Keratinocyte (primary cell): ENCODE data around the gene ZNF668. TPM values are rescaled to one million over a fixed set of nuclear protein-coding genes. Genes with fewer than 3 reads are reported as not detected.

Experiments
- DNase-seq: peaks from one replicate; pipeline ENCODE4 v3.0.0-alpha.2; 2011; ENCODE audit warnings: low read depth, missing footprints, low spot score
- FAIRE-seq: peaks from 2 replicates; lab custom pipeline; 2011; peaks lifted over from hg19 to GRCh38; lab: Jason Lieb, UNC
- H2AFZ ChIP-seq: 2 replicates; pipeline ENCODE4 v1.6.0; 2012; ENCODE audit warnings: low read length, control low read depth, inconsistent platforms; ENCODE audit not compliant: control insufficient read depth
- H3K27ac ChIP-seq: 2 replicates; pipeline ENCODE4 v1.5.1; 2011; ENCODE audit warnings: low read length; ENCODE audit not compliant: control insufficient read depth, insufficient read depth
- H3K27me3 ChIP-seq: 3 replicates; pipeline ENCODE4 v1.6.0; 2011; ENCODE audit warnings: low read length; ENCODE audit not compliant: control insufficient read depth, insufficient read depth; ENCODE audit errors: extremely low read depth
- H3K36me3 ChIP-seq, 2 experiments: 2 replicates in 1 of 2; 3 replicates in 1 of 2; pipeline ENCODE4 v1.5.1; 2011; ENCODE audit warnings: low read length in 2 of 2, mild to moderate bottlenecking in 1 of 2; ENCODE audit not compliant: control insufficient read depth in 2 of 2, insufficient read depth in 2 of 2; ENCODE audit errors: extremely low read depth in 1 of 2
- H3K4me1 ChIP-seq: 3 replicates; pipeline ENCODE4 v1.5.1; 2011; ENCODE audit warnings: low read length; ENCODE audit not compliant: control insufficient read depth, insufficient read depth; ENCODE audit errors: extremely low read depth
- H3K4me2 ChIP-seq: 3 replicates; pipeline ENCODE4 v1.6.0; 2011; ENCODE audit warnings: low read depth, low read length; ENCODE audit not compliant: control insufficient read depth, insufficient read depth; ENCODE audit errors: extremely low read depth
- H3K4me3 ChIP-seq, 3 experiments: fragments of 200-600 bp in 1 of 3; sonication (generic) in 1 of 3; 2 replicates in 2 of 3; 3 replicates in 1 of 3; pipeline ENCODE4 v1.5.1; 2011 to 2016; ENCODE audit warnings: low read length in 3 of 3, mild to moderate bottlenecking in 3 of 3, control low read depth in 2 of 3, inconsistent platforms in 1 of 3, low read depth in 1 of 3, mixed read lengths in 1 of 3, mixed run types in 1 of 3, moderate library complexity in 1 of 3; ENCODE audit not compliant: control insufficient read depth in 2 of 3, insufficient read depth in 2 of 3; ENCODE audit errors: extremely low read depth in 1 of 3
- H3K79me2 ChIP-seq: 2 replicates; pipeline ENCODE4 v1.6.0; 2012; ENCODE audit warnings: low read length; ENCODE audit not compliant: control insufficient read depth, insufficient read depth
- H3K9ac ChIP-seq: 3 replicates; pipeline ENCODE4 v1.6.0; 2011; ENCODE audit warnings: low read length; ENCODE audit not compliant: control insufficient read depth, insufficient read depth; ENCODE audit errors: extremely low read depth
- H3K9me1 ChIP-seq: 3 replicates; pipeline ENCODE4 v1.6.0; 2011; ENCODE audit warnings: low read length; ENCODE audit not compliant: control insufficient read depth, insufficient read depth; ENCODE audit errors: extremely low read depth
- H3K9me3 ChIP-seq: 2 replicates; pipeline ENCODE4 v1.5.1; 2012; ENCODE audit warnings: low read depth, low read length; ENCODE audit not compliant: control insufficient read depth
- H4K20me1 ChIP-seq: 3 replicates; pipeline ENCODE4 v1.6.0; 2011; ENCODE audit warnings: low read length; ENCODE audit not compliant: control insufficient read depth, insufficient read depth; ENCODE audit errors: extremely low read depth
- CTCF ChIP-seq, 3 experiments: IDR thresholded peaks in 1 of 3; conservative IDR thresholded peaks in 1 of 3; optimal IDR thresholded peaks in 1 of 3; 2 replicates in 2 of 3; 3 replicates in 1 of 3; pipeline versions ENCODE3 to v1.5.1; 2011; ENCODE audit warnings: low read length in 3 of 3, mild to moderate bottlenecking in 3 of 3, moderate library complexity in 2 of 3, control low read depth in 1 of 3, inconsistent platforms in 1 of 3; ENCODE audit not compliant: insufficient read depth in 2 of 3; ENCODE audit errors: extremely low read depth in 1 of 3
- EZH2 ChIP-seq: IDR thresholded peaks from one replicate; pipeline ENCODE4 v1.6.1; 2012; ENCODE audit warnings: inconsistent platforms, mild to moderate bottlenecking, low read length, moderate library complexity
- dilution Hi-C: fragments of 300-500 bp; cut with MboI; formaldehyde crosslinking; loops from one replicate; pipeline ENCODE4 v1.7.0; 2020; ENCODE audit warnings: low sequenced_read_pairs; ENCODE audit not compliant: extremely low pct_ligation_motif_present
- polyA plus RNA-seq, 5 experiments: library from polyadenylated mRNA; depleted of rRNA in 3 of 5; stranded (reverse) in 3 of 5; stranded (forward) in 1 of 5; unstranded in 1 of 5; fragments of >200 nt; gene quantifications; 1 replicate in 1 of 5; 2 replicates in 3 of 5; 3 replicates in 1 of 5; pipeline versions ENCODE4 v1.2.1 to v1.2.3, GENCODE V29; 2011 to 2012; ENCODE audit warnings: missing spikeins in 2 of 5, low read depth in 1 of 5, low replicate concordance in 1 of 5

ZNF668 gene
- polyA plus RNA-seq, 1 donor (not counting 4 experiments of a cell fraction or from before 2014, with no cell fraction given): 5.5 TPM

- H3K4me3 ChIP-seq: no peak overlapping the region
- no peaks in the 10 kb centered on the region for H3K27me3 ChIP-seq
- dilution Hi-C loops: no loop called here
- H4K20me1 ChIP-seq: no peaks in the 10 kb centered on the region
- H3K9me1 ChIP-seq: no peaks in the 10 kb centered on the region
- FAIRE-seq: no peak
- peaks cover 37% of the 10 kb centered on the region for H3K79me2 ChIP-seq
- no peak overlapping the region for H3K27ac ChIP-seq
- no peak for DNase-seq
- no peaks in the 10 kb centered on the region for H3K9me3 ChIP-seq
- H2AFZ ChIP-seq: no peak overlapping the region
- H3K4me2 ChIP-seq: no peak overlapping the region
- peaks cover 13% of the 10 kb centered on the region for H3K4me1 ChIP-seq
- TF ChIP-seq EZH2: no peak
- TF ChIP-seq CTCF (optimal IDR thresholded peaks at IDR 0.05 in 1 of 3, IDR thresholded peaks at IDR 0.05 in 1 of 3, conservative IDR thresholded peaks at IDR 0.05 in 1 of 3; ENCODE audit: extremely low read depth in 1 of 3, insufficient read depth in 2 of 3, low read length in 3 of 3): no peak
- H3K9ac ChIP-seq: no peak overlapping the region
- H3K36me3 ChIP-seq: peaks cover 10 to 19% of the 10 kb centered on the region in 2 experiments
These were observed 12.8 kb downstream of the ZNF668 start for GRCh38 chr16:31061126-31061812.

- Histone ChIP-seq H3K9ac (no peak overlapping the region), H3K9me3 (no peaks in the 10 kb centered on the region), H3K9me1 (no peaks in the 10 kb centered on the region), H3K27me3 (no peaks in the 10 kb centered on the region), H3K4me1 (peaks cover 13% of the 10 kb centered on the region), H3K4me3 (no peak overlapping the region), H3K4me2 (no peak overlapping the region), H3K79me2 (no peaks in the 10 kb centered on the region), H2AFZ (no peak overlapping the region), H4K20me1 (no peaks in the 10 kb centered on the region), H3K36me3 (peaks cover 4 to 5% of the 10 kb centered on the region in 2 experiments), H3K27ac (no peak overlapping the region)
- no peak for DNase-seq
- dilution Hi-C loops: no loop called here
- TF ChIP-seq EZH2 (no peak), CTCF (optimal IDR thresholded peaks at IDR 0.05 in 1 of 3, IDR thresholded peaks at IDR 0.05 in 1 of 3, conservative IDR thresholded peaks at IDR 0.05 in 1 of 3; ENCODE audit: extremely low read depth in 1 of 3, insufficient read depth in 2 of 3, low read length in 3 of 3) (no peak)
- FAIRE-seq: no peak
These were observed 18.4 kb downstream of the ZNF668 start for GRCh38 chr16:31055613-31056012.
